DMS53 treated with DMSO at 0.1 percent for 48 hours (cell line): ENCODE data around the gene NF1.
"Not testable (repeated sequence)": the region's sequence is repeated elsewhere in the genome, so short reads cannot be mapped to it uniquely, and the experiment has no call there.

Experiments
- DNase-seq: peaks from one replicate; lab custom pipeline; 2025; ENCODE audit not compliant: unreplicated experiment; lab: John Stamatoyannopoulos, UW

Gene NF1

GRCh38 chr17:31122746-31123145 lies 28.0 kb downstream of the NF1 start:
- no peak for DNase-seq

GRCh38 chr17:31126318-31126717 lies 31.5 kb downstream of the NF1 start:
- DNase-seq = no peak

GRCh38 chr17:31128241-31128640 lies 33.5 kb downstream of the NF1 start:
- no peak for DNase-seq

- DNase-seq = no peak
Measured at GRCh38 chr17:31130286-31131224, 35.8 kb downstream of the NF1 start.

- DNase-seq = no peak
Measured at GRCh38 chr17:31131299-31131698, 36.5 kb downstream of the NF1 start.

- DNase-seq = no peak
Measured at GRCh38 chr17:31132977-31133376, 38.2 kb downstream of the NF1 start.

- no peak for DNase-seq
Measured at GRCh38 chr17:31134576-31134975, 39.8 kb downstream of the NF1 start.

GRCh38 chr17:31136319-31136718 lies 41.5 kb downstream of the NF1 start:
- DNase-seq = no peak

- DNase-seq = no peak
Measured at GRCh38 chr17:31140111-31140510, 45.3 kb downstream of the NF1 start.

- DNase-seq = no peak
Measured at GRCh38 chr17:31144428-31144827, 49.7 kb downstream of the NF1 start.

- DNase-seq = no peak
Measured at GRCh38 chr17:31144836-31145235, 50.1 kb downstream of the NF1 start.

GRCh38 chr17:31147507-31148202 lies 52.9 kb downstream of the NF1 start:
- no peak for DNase-seq

- no peak for DNase-seq
Measured at GRCh38 chr17:31148205-31148604, 53.4 kb downstream of the NF1 start.

GRCh38 chr17:31152271-31152670 lies 57.5 kb downstream of the NF1 start:
- no peak for DNase-seq

- DNase-seq = no peak
Measured at GRCh38 chr17:31155208-31155810, 60.5 kb downstream of the NF1 start.

GRCh38 chr17:31156326-31156725 lies 61.5 kb downstream of the NF1 start:
- DNase-seq = no peak

- not testable (repeated sequence) for DNase-seq
Measured at GRCh38 chr17:31156864-31157263, 62.1 kb downstream of the NF1 start.

GRCh38 chr17:31158746-31159377 lies 64.1 kb downstream of the NF1 start:
- DNase-seq = no peak

- DNase-seq = no peak
Measured at GRCh38 chr17:31163091-31163781, 68.5 kb downstream of the NF1 start.

- no peak for DNase-seq
Measured at GRCh38 chr17:31167111-31167510, 72.3 kb downstream of the NF1 start.

GRCh38 chr17:31171701-31172100 lies 76.9 kb downstream of the NF1 start:
- no peak for DNase-seq
